SK-N-SH (cell line): Measurements from ENCODE around the gene PICALM. TPM values are rescaled to one million over a fixed set of nuclear protein-coding genes. Genes with fewer than 3 reads are reported as not detected.

Experiments
- CHD2 ChIP-seq: fragments of 150-350 bp; IDR thresholded peaks from 2 replicates; pipeline ENCODE4 v1.6.1; 2018; ENCODE audit warnings: low read length; ENCODE audit not compliant: partially characterized antibody
- EP300 ChIP-seq, 2 experiments: IDR thresholded peaks; 2 replicates each; pipeline versions ENCODE4 v1.4.0 to v1.6.1; 2012; ENCODE audit warnings: borderline replicate concordance in 1 of 2, low read depth in 1 of 2, low read length in 1 of 2
- FOXJ3 ChIP-seq: sonication (generic); formaldehyde crosslinking; IDR thresholded peaks from 2 replicates; pipeline ENCODE4 v1.5.1; 2020; ENCODE audit warnings: mild to moderate bottlenecking, missing genetic modification reagents
- GABPA ChIP-seq: IDR thresholded peaks from 2 replicates; pipeline ENCODE4 v1.4.0; 2012; ENCODE audit warnings: low read depth, mild to moderate bottlenecking
- JUND ChIP-seq: IDR thresholded peaks from 2 replicates; pipeline ENCODE4 v1.4.0; 2012
- MXI1 ChIP-seq: IDR thresholded peaks from 2 replicates; pipeline ENCODE4 v1.6.1; 2012; ENCODE audit warnings: mild to moderate bottlenecking, low read depth, low read length, improper control_type of control experiment
- POLR2AphosphoS5 ChIP-seq: IDR thresholded peaks from 2 replicates; pipeline ENCODE4 v1.6.1; 2012; ENCODE audit warnings: low read depth, low read length
- SIN3A ChIP-seq: IDR thresholded peaks from 2 replicates; pipeline ENCODE4 v1.6.1; 2012; ENCODE audit warnings: low read depth, mild to moderate bottlenecking, low read length, moderate library complexity, borderline replicate concordance
- SMC3 ChIP-seq: IDR thresholded peaks from 2 replicates; pipeline ENCODE4 v1.6.1; 2012; ENCODE audit warnings: low read depth, low read length, improper control_type of control experiment
- TAF1 ChIP-seq: IDR thresholded peaks from 2 replicates; pipeline ENCODE4 v1.6.1; 2012; ENCODE audit warnings: low read depth, mild to moderate bottlenecking, low read length, moderate library complexity, borderline replicate concordance
- TCF12 ChIP-seq: IDR thresholded peaks from 2 replicates; pipeline ENCODE4 v1.4.0; 2012
- YY1 ChIP-seq: IDR thresholded peaks from 2 replicates; pipeline ENCODE4 v1.4.0; 2012; ENCODE audit warnings: low read depth, mild to moderate bottlenecking
- polyA plus RNA-seq, 3 experiments: library from polyadenylated mRNA; depleted of rRNA; stranded (reverse); fragments of >200 nt; gene quantifications; 2 replicates each; pipeline ENCODE4 v1.2.3, GENCODE V29; 2012
- TF ChIP-seq, protein P1 (sequence below): IDR thresholded peaks from 2 replicates; pipeline ENCODE4 v1.6.1; 2012; ENCODE audit warnings: mild to moderate bottlenecking, low read depth, low read length, moderate library complexity
- TF ChIP-seq, protein P2 (sequence below): fragments of 150-350 bp; IDR thresholded peaks from 2 replicates; pipeline ENCODE4 v1.6.1; 2016; ENCODE audit warnings: mild to moderate bottlenecking, low read depth, low read length
- TF ChIP-seq, protein P3 (sequence below): IDR thresholded peaks from 2 replicates; pipeline ENCODE4 v1.4.0; 2012; ENCODE audit warnings: low read depth, borderline replicate concordance
- TF ChIP-seq, protein P4 (sequence below): fragments of 150-350 bp; IDR thresholded peaks from 2 replicates; pipeline ENCODE4 v1.6.1; 2017; ENCODE audit warnings: antibody characterized with exemption, low read length, low read depth, borderline replicate concordance
- TF ChIP-seq, protein P5 (sequence below): fragments of 200-600 bp; sonication (generic); IDR thresholded peaks from 2 replicates; pipeline ENCODE4 v1.6.1; 2017; ENCODE audit warnings: antibody characterized with exemption, mild to moderate bottlenecking, moderate library complexity

The PICALM gene
- polyA plus RNA-seq, 1 of the 3 experiments (the other 2 are of a cell fraction): 103 TPM

DNA sequence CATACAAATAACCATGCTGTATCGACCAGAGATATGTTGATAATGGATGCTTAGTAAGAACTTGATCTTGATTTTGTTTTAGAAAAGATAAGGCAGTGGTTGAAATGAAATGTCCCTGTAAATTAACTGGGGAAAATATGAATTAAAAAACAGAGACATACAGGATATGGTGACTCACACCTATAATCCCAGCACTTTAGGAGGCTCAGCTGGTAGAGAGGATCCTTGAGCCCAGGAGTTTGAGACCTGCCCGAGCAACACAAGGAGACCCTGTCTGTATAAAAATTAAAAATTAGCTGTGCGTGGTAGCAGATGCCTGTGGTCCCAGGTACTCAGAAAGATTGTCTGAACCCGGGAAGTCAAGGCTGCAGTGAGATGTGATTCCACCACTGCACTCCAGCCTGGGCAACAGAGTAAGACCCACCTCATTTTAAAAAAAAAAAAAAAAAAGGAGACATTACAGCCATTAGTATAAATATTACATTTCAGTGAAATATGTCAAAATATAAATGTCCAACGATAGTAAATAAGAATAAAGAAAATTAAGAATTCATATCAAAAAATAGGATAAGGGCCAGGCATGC, 4.6 kb downstream of the PICALM start (continued):
- TF ChIP-seq, protein P1, sequence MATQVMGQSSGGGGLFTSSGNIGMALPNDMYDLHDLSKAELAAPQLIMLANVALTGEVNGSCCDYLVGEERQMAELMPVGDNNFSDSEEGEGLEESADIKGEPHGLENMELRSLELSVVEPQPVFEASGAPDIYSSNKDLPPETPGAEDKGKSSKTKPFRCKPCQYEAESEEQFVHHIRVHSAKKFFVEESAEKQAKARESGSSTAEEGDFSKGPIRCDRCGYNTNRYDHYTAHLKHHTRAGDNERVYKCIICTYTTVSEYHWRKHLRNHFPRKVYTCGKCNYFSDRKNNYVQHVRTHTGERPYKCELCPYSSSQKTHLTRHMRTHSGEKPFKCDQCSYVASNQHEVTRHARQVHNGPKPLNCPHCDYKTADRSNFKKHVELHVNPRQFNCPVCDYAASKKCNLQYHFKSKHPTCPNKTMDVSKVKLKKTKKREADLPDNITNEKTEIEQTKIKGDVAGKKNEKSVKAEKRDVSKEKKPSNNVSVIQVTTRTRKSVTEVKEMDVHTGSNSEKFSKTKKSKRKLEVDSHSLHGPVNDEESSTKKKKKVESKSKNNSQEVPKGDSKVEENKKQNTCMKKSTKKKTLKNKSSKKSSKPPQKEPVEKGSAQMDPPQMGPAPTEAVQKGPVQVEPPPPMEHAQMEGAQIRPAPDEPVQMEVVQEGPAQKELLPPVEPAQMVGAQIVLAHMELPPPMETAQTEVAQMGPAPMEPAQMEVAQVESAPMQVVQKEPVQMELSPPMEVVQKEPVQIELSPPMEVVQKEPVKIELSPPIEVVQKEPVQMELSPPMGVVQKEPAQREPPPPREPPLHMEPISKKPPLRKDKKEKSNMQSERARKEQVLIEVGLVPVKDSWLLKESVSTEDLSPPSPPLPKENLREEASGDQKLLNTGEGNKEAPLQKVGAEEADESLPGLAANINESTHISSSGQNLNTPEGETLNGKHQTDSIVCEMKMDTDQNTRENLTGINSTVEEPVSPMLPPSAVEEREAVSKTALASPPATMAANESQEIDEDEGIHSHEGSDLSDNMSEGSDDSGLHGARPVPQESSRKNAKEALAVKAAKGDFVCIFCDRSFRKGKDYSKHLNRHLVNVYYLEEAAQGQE: no peak
- TF ChIP-seq, protein P2, sequence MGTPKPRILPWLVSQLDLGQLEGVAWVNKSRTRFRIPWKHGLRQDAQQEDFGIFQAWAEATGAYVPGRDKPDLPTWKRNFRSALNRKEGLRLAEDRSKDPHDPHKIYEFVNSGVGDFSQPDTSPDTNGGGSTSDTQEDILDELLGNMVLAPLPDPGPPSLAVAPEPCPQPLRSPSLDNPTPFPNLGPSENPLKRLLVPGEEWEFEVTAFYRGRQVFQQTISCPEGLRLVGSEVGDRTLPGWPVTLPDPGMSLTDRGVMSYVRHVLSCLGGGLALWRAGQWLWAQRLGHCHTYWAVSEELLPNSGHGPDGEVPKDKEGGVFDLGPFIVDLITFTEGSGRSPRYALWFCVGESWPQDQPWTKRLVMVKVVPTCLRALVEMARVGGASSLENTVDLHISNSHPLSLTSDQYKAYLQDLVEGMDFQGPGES: no peak
- TF ChIP-seq TAF1 (no peak), GABPA (no peak), TCF12 (peak; percentile 58), SMC3 (no peak), MXI1 (no peak), POLR2AphosphoS5 (no peak), YY1 (no peak), SIN3A (no peak), FOXJ3 (CRISPR knock-in tag) (no peak), CHD2 (no peak), EP300 (IDR thresholded peaks at IDR 0.05; ENCODE audit: borderline replicate concordance in 1 of 2, low read depth in 1 of 2, low read length in 1 of 2) (0 out of 4 replicates have a peak, but pooled peaks of 1 of the 2 experiments have one; percentile 32), JUND (peak; percentile 32; the same call in 1 of the 2 replicates)
- TF ChIP-seq, protein P3, sequence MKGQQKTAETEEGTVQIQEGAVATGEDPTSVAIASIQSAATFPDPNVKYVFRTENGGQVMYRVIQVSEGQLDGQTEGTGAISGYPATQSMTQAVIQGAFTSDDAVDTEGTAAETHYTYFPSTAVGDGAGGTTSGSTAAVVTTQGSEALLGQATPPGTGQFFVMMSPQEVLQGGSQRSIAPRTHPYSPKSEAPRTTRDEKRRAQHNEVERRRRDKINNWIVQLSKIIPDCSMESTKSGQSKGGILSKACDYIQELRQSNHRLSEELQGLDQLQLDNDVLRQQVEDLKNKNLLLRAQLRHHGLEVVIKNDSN: no peak
- TF ChIP-seq, protein P4, sequence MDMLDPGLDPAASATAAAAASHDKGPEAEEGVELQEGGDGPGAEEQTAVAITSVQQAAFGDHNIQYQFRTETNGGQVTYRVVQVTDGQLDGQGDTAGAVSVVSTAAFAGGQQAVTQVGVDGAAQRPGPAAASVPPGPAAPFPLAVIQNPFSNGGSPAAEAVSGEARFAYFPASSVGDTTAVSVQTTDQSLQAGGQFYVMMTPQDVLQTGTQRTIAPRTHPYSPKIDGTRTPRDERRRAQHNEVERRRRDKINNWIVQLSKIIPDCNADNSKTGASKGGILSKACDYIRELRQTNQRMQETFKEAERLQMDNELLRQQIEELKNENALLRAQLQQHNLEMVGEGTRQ: no peak
- TF ChIP-seq, protein P5, sequence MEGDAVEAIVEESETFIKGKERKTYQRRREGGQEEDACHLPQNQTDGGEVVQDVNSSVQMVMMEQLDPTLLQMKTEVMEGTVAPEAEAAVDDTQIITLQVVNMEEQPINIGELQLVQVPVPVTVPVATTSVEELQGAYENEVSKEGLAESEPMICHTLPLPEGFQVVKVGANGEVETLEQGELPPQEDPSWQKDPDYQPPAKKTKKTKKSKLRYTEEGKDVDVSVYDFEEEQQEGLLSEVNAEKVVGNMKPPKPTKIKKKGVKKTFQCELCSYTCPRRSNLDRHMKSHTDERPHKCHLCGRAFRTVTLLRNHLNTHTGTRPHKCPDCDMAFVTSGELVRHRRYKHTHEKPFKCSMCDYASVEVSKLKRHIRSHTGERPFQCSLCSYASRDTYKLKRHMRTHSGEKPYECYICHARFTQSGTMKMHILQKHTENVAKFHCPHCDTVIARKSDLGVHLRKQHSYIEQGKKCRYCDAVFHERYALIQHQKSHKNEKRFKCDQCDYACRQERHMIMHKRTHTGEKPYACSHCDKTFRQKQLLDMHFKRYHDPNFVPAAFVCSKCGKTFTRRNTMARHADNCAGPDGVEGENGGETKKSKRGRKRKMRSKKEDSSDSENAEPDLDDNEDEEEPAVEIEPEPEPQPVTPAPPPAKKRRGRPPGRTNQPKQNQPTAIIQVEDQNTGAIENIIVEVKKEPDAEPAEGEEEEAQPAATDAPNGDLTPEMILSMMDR: no peak
